GF-D8 (cell line): ENCODE measurements around the gene ABCA13.
A peak's percentile ranks its signal among the peaks of the same experiment; 100 is the strongest.

Experiments used
- DNase-seq: peaks from one replicate; lab custom pipeline; 2025; lab: John Stamatoyannopoulos, UW

ABCA13 gene

DNA sequence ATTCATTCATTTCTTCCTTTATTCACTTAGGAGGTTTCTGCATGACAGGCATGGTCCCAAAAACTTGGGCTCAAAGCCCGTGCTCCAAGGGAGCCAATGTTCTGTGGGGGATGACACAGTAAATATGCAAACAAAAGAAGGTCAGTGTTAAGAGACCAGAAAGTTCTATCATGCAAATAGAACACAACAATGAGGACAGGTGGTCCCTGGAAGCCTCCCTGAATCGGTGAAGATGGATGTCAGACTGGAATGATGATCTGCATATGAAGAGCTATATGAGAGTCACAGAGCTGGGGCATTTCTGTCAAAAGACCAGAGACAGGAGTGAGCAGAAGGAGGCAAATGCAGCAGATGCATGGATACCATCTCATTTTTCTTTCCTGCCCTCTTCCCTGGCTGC is 129.0 kb downstream of the ABCA13 start:
- DNase-seq, result no peak

DNA sequence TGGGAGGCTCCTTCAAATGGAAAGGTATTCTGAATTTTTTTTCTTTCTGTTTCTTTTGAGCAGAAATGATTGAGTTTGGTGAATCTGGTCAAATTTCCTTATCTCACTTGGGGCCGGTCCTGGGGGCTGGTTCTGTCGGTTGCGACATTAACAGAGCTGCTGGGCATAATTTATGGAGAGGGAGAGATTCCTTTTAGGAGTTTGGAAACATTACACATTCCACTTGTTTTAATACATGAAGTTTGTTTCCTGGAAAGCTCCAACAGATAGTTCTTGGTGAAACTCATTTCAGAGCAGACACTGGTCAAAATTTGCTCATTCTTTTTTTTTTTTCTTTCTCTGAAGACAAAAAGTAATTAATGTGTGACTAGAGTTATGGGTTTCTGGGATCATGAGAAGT is 129.9 kb downstream of the ABCA13 start:
- no peak for DNase-seq

DNA sequence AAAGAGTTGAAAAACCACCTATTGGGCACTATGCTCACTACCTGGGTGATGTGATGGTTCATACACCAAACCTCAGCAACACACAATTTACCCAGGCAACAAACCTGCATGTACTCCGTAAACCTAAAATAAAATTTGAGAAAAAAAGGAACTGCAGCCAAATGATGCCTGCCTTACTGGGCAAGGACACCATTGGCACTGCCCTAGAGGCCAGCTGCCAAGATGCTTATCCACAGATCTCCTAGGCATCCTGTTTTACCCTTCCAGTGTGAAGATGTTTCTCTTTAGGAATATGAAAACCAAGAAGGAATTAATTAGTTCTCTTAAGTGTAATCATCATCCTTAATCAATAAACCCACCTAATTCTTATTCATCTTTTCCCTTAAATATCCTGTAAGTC is 133.4 kb downstream of the ABCA13 start:
- no peak for DNase-seq

- DNase-seq, result no peak
Measured at GRCh38 chr7:48305661-48306060, 134.4 kb downstream of the ABCA13 start.

- no peak for DNase-seq
Measured at GRCh38 chr7:48307041-48307714, 135.9 kb downstream of the ABCA13 start.

DNA sequence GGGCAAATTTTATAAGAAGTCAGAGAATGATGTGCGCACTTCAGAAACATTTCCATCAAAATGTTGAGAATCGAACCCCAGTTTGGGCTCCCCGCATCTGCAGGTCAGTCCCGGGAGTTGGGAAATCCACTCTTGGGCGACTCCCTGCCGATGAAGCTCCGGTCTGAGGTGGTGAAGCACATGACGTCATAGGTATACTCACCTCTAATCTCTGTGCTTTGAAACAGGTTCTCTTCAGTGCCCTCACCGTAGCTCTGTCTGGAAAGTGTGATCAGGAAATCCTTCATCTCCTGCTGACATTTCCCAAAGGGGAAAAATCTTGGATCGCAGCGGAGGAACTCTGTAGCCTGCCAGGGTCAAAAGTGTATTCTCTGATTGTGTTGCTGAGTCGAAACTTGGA is 138.5 kb downstream of the ABCA13 start:
- DNase-seq, result no peak

DNA sequence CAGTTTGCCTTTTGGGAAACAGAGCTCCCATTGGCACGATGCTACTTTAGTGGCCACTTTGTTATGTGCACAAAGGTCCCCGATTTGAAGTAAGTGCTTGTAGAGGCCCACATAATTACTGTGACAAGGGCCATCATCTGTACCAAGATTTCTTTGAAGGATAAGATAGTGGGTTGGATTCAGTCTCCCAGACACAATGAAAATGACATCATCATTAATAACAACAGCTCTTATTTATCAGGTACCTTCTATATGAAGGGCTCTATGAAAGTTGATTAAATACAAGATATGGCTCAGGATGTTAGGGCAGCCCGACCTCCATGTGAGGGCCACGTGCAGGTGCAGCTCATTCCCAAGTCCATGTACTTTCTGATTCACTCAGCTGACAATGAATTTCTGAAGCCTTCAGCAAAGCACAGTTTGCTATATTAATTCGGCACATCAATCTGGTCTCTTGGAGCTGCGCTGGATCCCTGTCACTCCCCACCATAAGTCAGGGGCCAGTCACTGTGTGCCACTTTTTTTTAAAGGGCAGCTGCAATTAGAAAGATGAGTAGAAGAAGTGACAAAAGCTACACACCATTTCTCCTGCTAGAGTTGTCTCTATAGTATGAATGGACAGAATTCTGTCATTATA is 140.3 kb downstream of the ABCA13 start:
- no peak for DNase-seq

DNA sequence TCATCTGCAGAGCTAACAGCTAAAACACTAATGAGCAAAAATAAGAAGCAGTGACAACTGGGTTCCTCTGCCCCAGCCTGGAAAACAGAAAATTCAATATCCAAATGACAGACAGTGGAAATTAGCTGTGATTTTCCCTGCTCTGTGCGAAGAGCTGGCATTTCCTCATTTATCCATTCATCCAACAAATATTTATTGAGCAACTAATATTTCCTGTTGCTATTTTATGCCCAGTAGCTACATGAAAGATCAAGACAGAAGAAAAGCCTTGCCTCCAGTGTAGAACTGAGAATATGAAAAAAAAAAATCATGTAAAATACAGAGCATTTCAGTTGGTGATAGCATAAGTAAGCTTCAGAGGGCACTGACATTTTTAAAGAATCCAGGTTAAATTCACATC is 140.9 kb downstream of the ABCA13 start:
- no peak for DNase-seq

GRCh38 chr7:48316768-48317167 is 145.5 kb downstream of the ABCA13 start:
- DNase-seq, result no peak

DNA sequence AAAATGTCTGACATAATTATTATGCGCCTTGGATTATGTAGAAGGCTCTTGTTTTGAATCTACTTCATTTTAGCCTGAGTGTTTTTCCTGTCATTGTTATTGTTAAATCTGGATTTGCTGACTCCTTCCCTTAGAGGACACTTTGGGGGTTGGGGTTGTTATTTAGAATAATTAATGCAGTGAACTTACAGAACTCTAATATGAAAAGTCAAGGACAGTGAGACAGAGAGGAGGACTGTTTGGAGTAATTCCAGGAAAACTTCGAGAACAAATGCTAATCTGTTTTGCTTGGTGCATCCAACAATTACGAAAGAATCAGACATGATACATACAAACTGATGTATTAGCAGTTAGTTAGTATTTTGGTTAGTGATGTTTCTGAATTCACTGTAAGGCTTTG is 146.1 kb downstream of the ABCA13 start:
- DNase-seq, result no peak

DNA sequence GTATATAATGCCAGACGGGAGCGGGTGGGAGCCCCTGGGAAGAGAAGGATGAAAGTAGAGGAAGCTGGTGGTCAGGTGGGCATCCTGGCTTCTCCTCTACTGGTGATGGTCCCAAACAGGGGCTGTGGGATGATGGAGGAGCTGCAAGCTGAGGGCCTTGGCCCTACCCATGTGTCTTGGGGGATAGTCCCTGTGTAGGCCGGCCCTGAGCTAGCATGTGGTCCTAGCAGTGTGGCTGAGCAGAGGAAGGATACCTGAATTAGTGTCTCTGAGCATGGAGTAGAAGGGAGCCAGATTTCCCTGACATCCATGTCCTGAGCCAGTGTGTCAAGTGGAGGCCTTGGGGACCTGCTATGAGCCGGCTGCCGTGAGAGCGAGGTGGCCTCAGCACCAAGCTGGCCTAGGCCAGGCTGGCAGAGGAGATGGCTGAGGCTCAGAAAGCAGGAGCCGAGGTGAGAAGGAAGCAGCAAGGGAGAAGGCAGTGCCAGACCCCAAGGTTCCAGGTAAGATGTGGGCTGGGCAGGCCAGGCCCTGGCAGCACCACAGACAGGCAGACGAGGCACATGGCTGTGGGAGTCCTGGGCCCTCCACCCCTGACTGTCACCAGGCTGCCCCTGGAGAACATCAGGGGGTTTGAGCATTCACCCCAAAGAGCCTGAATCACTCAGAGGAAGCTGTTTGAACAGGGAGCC is 150.2 kb downstream of the ABCA13 start:
- no peak for DNase-seq

DNA sequence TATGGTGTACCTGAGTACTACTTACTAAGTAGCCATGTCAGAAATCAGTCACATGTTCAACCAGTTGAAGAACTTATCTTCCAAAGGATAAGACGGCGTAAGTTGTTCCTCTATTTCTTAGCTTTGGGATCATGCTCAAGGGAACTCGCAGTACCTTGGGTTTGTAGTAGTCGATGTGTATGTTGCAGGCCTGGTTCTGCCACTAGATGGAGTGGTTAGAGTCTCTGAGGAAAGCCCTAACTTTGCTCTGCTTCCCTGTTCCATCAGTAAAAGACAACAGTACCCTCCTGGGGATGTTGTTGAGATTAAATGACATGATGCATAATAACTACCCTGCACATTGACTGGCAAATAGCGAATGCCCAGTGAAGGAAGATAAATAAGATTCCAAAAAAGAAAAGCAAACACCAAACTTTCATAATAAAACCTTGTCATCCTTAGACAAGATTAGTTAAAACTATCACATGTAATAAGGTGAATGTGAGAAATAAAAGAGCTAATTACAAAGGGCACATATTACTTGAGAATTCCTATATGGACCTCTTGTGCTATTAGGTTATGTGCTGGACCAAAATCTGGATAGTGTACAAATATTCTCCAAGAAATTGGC is 165.9 kb downstream of the ABCA13 start:
- DNase-seq, result peak; percentile 37

GRCh38 chr7:48337781-48338180 is 166.5 kb downstream of the ABCA13 start:
- no peak for DNase-seq

DNA sequence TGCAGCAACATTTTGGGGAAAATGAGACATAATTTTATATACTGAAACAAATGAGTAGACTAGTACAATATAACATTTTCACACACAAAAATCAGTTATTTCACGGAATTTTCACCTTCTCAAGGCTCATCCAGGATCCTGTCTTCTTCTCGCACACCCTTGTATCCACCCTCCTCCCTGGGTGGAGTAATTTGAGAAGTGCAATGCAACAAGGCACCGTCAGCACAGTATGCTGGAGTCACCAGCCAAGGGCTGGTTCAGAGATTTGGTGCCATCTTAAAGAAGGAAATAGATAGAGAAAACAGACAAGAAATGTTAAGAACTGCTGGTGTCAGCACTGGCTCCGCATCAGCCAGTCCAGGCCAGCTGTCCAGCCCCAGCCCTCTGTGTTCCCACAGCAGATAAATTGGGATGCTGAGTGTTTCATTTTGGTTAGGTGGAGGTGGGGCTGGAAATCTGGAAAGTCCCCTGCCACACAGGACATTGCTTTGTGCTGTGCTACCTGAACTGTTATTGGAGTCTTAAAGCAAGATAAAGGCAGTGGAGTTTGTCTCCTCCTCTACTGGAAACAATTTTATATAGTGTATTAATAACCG is 176.1 kb downstream of the ABCA13 start:
- DNase-seq, result no peak

GRCh38 chr7:48350515-48350914 is 179.3 kb downstream of the ABCA13 start:
- DNase-seq, result peak; percentile 99

DNA sequence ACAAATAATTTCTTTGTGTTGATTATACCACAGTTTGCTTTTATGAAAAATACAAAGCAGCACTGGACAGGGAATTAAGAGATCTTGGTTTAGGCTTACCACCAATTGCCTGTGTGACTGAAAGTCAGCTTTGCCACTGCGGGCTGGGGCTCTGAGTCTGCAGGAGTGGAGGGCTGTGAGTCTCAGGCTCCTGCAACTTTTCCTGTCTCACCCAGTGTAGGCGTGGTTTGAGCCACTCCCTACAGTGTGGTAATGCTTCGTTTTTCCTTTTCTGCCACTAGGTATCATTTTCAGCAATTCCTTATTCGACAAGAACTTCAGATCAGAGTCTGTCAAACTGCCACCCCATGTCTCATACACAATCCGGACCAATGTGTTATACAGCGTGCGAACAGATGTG is 180.6 kb downstream of the ABCA13 start:
- peak; percentile 82 for DNase-seq

DNA sequence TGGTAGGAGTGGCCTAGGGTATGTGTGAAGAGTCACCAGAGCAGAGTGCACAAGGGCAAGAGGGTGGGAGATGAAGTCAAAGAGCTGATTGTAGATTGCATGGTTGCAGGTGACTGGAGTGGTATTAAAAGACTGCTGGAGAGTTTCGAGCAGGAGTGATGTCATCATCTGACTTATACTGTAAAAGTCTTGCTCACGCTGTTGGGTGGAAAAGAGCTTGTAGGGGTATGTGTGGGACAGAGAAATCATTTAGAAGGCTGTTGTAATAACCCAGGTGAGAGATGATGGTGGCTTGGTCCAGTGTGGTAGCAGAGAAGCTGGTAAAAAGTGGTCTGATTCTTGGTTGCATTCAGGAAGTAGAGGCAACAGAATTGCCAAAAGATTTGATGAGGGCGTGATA is 184.1 kb downstream of the ABCA13 start:
- DNase-seq, result no peak

DNA sequence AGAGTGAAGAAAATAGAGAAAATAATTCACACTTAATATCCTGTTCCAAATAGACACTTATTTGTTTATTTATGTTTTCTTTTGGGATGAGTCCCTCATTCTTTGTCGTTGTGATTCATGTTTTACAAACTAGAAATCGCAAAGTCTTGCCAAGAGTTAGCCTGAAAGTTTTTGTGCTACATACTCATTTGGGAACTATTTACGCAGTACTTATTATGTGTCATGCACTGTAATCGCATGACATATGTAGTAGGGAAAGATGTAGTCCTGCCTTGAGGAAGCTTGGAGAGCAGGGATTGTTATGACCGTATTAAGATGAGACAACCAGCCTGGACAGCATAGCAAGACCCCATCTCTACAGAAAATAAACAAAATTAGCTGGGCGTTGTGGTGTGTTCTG is 189.3 kb downstream of the ABCA13 start:
- no peak for DNase-seq

- no peak for DNase-seq
Measured at GRCh38 chr7:48363174-48363573, 191.9 kb downstream of the ABCA13 start.

DNA sequence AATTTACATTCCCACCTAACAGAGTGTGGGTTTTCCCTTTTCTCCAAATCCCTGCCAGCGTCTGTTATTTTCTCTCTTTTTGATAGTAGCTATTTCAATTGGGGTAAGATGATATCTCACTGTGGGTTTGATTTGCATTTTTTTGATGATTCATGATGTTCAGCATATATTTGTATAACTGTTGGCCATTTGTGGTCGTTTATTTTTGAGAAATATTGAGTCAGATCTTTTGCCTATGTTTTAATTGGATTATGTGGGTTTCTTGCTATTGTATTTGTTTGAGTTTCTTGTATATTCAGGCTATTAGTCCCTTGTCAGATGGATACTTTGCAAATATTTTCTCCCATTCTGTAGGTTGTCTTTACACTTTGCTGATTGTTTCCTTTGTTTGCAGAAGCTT is 193.8 kb downstream of the ABCA13 start:
- no peak for DNase-seq

DNA sequence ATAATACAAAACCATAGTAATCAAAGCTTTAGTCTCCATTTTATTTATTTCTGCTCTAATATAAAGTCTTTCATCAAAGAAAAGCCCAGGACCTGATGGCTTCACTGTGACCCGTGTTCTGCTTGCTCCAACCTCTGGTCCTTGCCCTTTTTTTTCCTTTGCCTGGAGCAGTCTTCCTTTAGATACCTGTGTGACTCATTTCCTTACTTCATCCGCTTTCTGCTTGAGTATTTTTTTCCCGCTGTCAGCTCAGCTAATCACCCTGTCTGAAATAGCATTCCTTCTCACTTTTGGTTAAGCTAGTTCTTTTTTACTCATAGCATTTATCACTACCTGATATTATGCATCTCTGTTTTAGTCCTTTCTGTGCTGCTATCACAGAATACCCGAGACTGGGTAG is 194.8 kb downstream of the ABCA13 start:
- DNase-seq, result no peak

DNA sequence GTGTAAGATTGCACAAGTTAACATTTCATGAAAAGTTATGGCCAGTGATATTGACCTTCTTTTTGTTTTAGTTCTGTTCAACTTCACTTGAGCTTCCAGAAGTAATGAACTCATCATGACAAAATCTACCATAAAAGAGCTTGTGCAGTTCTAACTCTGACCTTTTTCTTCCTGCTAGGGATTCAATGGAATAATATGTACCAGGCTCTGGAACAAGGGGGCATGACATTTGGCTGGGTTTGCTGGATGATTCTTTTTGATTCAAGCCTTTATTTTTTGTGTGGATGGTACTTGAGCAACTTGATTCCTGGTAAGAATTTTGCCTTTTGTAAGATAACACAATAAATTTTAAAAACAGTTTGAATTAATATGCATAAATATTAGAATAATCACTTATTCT is 205.0 kb downstream of the ABCA13 start:
- no peak for DNase-seq

DNA sequence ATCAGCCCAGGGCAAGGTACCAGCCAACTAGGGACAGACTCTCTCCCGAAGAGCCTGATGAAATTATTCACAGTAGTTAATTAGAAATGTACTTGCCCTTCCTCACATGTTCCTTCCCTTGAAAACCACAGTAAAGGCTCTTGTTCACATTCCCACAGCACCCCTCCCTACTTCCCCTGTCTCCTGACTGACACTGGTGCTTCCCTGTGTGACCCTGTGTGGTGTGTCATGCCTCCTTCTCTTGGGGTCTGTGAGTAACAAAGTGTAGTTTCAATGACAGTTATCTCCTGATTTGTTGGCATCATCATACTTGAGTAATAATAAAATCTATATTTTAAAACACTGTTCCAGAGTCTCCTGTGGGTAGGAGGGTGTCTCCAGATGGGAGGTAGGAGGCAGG is 209.7 kb downstream of the ABCA13 start:
- DNase-seq, result no peak
